MM.1S (cell line): ENCODE data around the gene LAYN.

Experiments
- EZH2 ChIP-seq: fragments of 300-600 bp; sonication (generic); optimal IDR thresholded peaks from 2 replicates; pipeline ENCODE3; 2017; ENCODE audit warnings: low read depth, mild to moderate bottlenecking, antibody characterized with exemption, low read length, mixed read lengths
- TF ChIP-seq, protein P1 (sequence below): fragments of 300-600 bp; sonication (generic); IDR thresholded peaks from 2 replicates; pipeline ENCODE4 v1.5.1; 2016; ENCODE audit warnings: antibody characterized with exemption, low read length, mixed read lengths

DNA sequence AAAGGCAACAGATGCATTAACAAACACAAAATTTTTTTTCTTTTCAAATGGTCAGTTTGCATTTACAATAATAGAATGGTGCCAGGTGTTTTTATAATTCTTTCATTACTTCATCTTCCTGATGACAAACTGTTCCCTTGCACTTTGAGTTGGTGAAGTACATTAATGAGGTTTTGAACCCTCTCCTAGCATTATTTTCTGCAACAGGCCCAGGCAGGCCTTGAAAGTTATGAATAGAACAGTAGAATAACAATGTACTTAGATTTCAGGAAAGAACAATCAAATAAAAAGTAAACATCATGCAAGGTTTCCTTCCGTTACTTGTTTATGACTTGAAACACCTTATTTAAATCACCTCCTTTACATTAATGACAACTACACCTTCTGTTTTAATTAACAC is 37.9 kb upstream of the LAYN start:
- no peak for TF ChIP-seq EZH2
- TF ChIP-seq, protein P1, sequence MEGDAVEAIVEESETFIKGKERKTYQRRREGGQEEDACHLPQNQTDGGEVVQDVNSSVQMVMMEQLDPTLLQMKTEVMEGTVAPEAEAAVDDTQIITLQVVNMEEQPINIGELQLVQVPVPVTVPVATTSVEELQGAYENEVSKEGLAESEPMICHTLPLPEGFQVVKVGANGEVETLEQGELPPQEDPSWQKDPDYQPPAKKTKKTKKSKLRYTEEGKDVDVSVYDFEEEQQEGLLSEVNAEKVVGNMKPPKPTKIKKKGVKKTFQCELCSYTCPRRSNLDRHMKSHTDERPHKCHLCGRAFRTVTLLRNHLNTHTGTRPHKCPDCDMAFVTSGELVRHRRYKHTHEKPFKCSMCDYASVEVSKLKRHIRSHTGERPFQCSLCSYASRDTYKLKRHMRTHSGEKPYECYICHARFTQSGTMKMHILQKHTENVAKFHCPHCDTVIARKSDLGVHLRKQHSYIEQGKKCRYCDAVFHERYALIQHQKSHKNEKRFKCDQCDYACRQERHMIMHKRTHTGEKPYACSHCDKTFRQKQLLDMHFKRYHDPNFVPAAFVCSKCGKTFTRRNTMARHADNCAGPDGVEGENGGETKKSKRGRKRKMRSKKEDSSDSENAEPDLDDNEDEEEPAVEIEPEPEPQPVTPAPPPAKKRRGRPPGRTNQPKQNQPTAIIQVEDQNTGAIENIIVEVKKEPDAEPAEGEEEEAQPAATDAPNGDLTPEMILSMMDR = no peak
